Activated T-cell treated with anti-CD3 and anti-CD28 coated beads, Interleukin-2, amount 50 U/mL, for 4 hours (primary cell): ENCODE data around the gene APOBEC3C. TPM values are rescaled to one million over a fixed set of nuclear protein-coding genes. Genes with fewer than 3 reads are reported as not detected.
"Not testable (repeated sequence)": the region's sequence is repeated elsewhere in the genome, so short reads cannot be mapped to it uniquely, and the experiment has no call there.

ENCODE experiments used
- ATAC-seq, 2 donors: fragments of 200-7000 bp; cut with Tn5 transposase; one replicate each; pipeline ENCODE4 v1.10.0; 2021
- DNase-seq: peaks from one replicate; pipeline ENCODE4 v3.0.0-alpha.2; 2020
- H3K27me3 Mint-ChIP-seq: one replicate; pipeline ENCODE4 v1.8.0; 2021; ENCODE audit warnings: low read depth, mixed read lengths
- H3K36me3 Mint-ChIP-seq: one replicate; pipeline ENCODE4 v1.8.0; 2022; ENCODE audit warnings: mixed read lengths; ENCODE audit not compliant: insufficient read depth
- H3K4me1 Mint-ChIP-seq: one replicate; pipeline ENCODE4 v1.8.0; 2021; ENCODE audit warnings: low read depth, mixed read lengths
- H3K4me3 Mint-ChIP-seq: one replicate; pipeline ENCODE4 v1.8.0; 2021; ENCODE audit warnings: mild to moderate bottlenecking, moderate library complexity, mixed read lengths
- H3K9me3 Mint-ChIP-seq: one replicate; pipeline ENCODE4 v1.8.0; 2021; ENCODE audit warnings: mixed read lengths
- total RNA-seq, 3 donors: library from RNA; stranded (reverse); gene quantifications; one replicate each; pipeline ENCODE4 v1.2.1, GENCODE V29; 2021

Gene APOBEC3C
- total RNA-seq, 3 donors from 2014 or later: 33.6 to 53.7 (median 51.2) TPM

- no peak for ATAC-seq
- Mint-ChIP-seq H3K4me1 (no peaks in the 10 kb centered on the region), H3K27me3 (peaks cover 3% of the 10 kb centered on the region), H3K36me3 (no peaks in the 10 kb centered on the region), H3K4me3 (no peak overlapping the region), H3K9me3 (no peaks in the 10 kb centered on the region)
- no peak for DNase-seq
Observed at GRCh38 chr22:38996105-38996504, 18.0 kb upstream of the APOBEC3C start.

GRCh38 chr22:38997518-38997917 is 16.5 kb upstream of the APOBEC3C start:
- no peaks in the 10 kb centered on the region for H3K9me3 Mint-ChIP-seq
- no peaks in the 10 kb centered on the region for H3K36me3 Mint-ChIP-seq
- H3K4me3 Mint-ChIP-seq: no peak overlapping the region
- peaks cover 3% of the 10 kb centered on the region for H3K27me3 Mint-ChIP-seq
- H3K4me1 Mint-ChIP-seq: no peaks in the 10 kb centered on the region
- ATAC-seq: no peak
- DNase-seq: no peak

- H3K27me3 Mint-ChIP-seq: no peaks in the 10 kb centered on the region
- H3K4me1 Mint-ChIP-seq: peaks cover 10% of the 10 kb centered on the region
- ATAC-seq (peak; percentile 88 to 92), DNase-seq (peak; percentile 65)
- no peaks in the 10 kb centered on the region for H3K36me3 Mint-ChIP-seq
- H3K4me3 Mint-ChIP-seq: no peak overlapping the region
- H3K9me3 Mint-ChIP-seq: no peaks in the 10 kb centered on the region
Observed at GRCh38 chr22:39003165-39003638, 10.9 kb upstream of the APOBEC3C start.

GRCh38 chr22:39007177-39007576 is 6.9 kb upstream of the APOBEC3C start:
- ATAC-seq: no peak
- no peaks in the 10 kb centered on the region for H3K9me3 Mint-ChIP-seq
- H3K4me1 Mint-ChIP-seq: peaks cover 14% of the 10 kb centered on the region

GRCh38 chr22:39008271-39008850 is 5.7 kb upstream of the APOBEC3C start:
- H3K4me1 Mint-ChIP-seq: peaks cover 16% of the 10 kb centered on the region
- not testable (repeated sequence) for ATAC-seq, H3K4me3 Mint-ChIP-seq

More at GRCh38 chr22:39007177-39007576, 6.9 kb upstream of the APOBEC3C start:
- Mint-ChIP-seq H3K36me3 (no peaks in the 10 kb centered on the region), H3K27me3 (no peaks in the 10 kb centered on the region), H3K4me3 (no peak overlapping the region)
- DNase-seq: no peak

GRCh38 chr22:39010946-39011345 is 3.1 kb upstream of the APOBEC3C start:
- H3K27me3 Mint-ChIP-seq: no peaks in the 10 kb centered on the region
- H3K9me3 Mint-ChIP-seq: no peaks in the 10 kb centered on the region
- DNase-seq (no peak), ATAC-seq (no peak)
- H3K4me1 Mint-ChIP-seq: peaks cover 31% of the 10 kb centered on the region
- H3K36me3 Mint-ChIP-seq: no peaks in the 10 kb centered on the region
- H3K4me3 Mint-ChIP-seq: no peak overlapping the region

More at GRCh38 chr22:39008271-39008850, 5.7 kb upstream of the APOBEC3C start:
- H3K27me3 Mint-ChIP-seq, H3K36me3 Mint-ChIP-seq, H3K9me3 Mint-ChIP-seq, DNase-seq: not testable (repeated sequence)

GRCh38 chr22:39012533-39013511 is 1.2 kb upstream of the APOBEC3C start:
- H3K4me3 Mint-ChIP-seq: peak overlapping the region; percentile 46
- no peaks in the 10 kb centered on the region for H3K36me3 Mint-ChIP-seq
- ATAC-seq: no peak
- H3K4me1 Mint-ChIP-seq: peaks cover 40% of the 10 kb centered on the region
- no peaks in the 10 kb centered on the region for H3K9me3 Mint-ChIP-seq
- no peak for DNase-seq
- no peaks in the 10 kb centered on the region for H3K27me3 Mint-ChIP-seq

- Mint-ChIP-seq H3K4me3 (peak overlapping the region; percentile 96), H3K4me1 (peaks cover 43% of the 10 kb centered on the region)
- not testable (repeated sequence) for H3K27me3 Mint-ChIP-seq, H3K9me3 Mint-ChIP-seq, H3K36me3 Mint-ChIP-seq, DNase-seq
- ATAC-seq: peak in 1 of 2 donors; percentile 6
Observed at GRCh38 chr22:39013561-39013941, 506 bp upstream of the APOBEC3C start.

GRCh38 chr22:39014723-39015121 is 665 bp downstream of the APOBEC3C start:
- not testable (repeated sequence) for H3K36me3 Mint-ChIP-seq, DNase-seq, H3K9me3 Mint-ChIP-seq, H3K27me3 Mint-ChIP-seq
- H3K4me1 Mint-ChIP-seq: peaks cover 46% of the 10 kb centered on the region
- peak; percentile 33 to 39 for ATAC-seq
- H3K4me3 Mint-ChIP-seq: peak overlapping the region; percentile 96

- ATAC-seq (no peak), DNase-seq (no peak)
- Mint-ChIP-seq H3K9me3 (no peaks in the 10 kb centered on the region), H3K4me1 (peaks cover 47% of the 10 kb centered on the region), H3K4me3 (no peak overlapping the region), H3K27me3 (no peaks in the 10 kb centered on the region), H3K36me3 (peaks cover 5% of the 10 kb centered on the region)
Observed at GRCh38 chr22:39016592-39016991, 2.5 kb downstream of the APOBEC3C start.

GRCh38 chr22:39017596-39018365 is 3.7 kb downstream of the APOBEC3C start:
- no peaks in the 10 kb centered on the region for H3K27me3 Mint-ChIP-seq
- no peak for ATAC-seq
- peaks cover 53% of the 10 kb centered on the region for H3K4me1 Mint-ChIP-seq
- H3K36me3 Mint-ChIP-seq: peaks cover 5% of the 10 kb centered on the region
- no peaks in the 10 kb centered on the region for H3K9me3 Mint-ChIP-seq
- no peak for DNase-seq
- no peak overlapping the region for H3K4me3 Mint-ChIP-seq

GRCh38 chr22:39020021-39020651 is 6.1 kb downstream of the APOBEC3C start:
- ATAC-seq, H3K9me3 Mint-ChIP-seq, DNase-seq, H3K27me3 Mint-ChIP-seq: not testable (repeated sequence)
- H3K4me1 Mint-ChIP-seq: peaks cover 53% of the 10 kb centered on the region
- H3K36me3 Mint-ChIP-seq: peaks cover 17% of the 10 kb centered on the region
- H3K4me3 Mint-ChIP-seq: peak overlapping the region; percentile 71

GRCh38 chr22:39021552-39022250 is 7.6 kb downstream of the APOBEC3C start:
- Mint-ChIP-seq H3K4me3 (peak overlapping the region; percentile 94), H3K4me1 (peaks cover 55% of the 10 kb centered on the region), H3K9me3 (no peaks in the 10 kb centered on the region), H3K36me3 (peaks cover 18% of the 10 kb centered on the region), H3K27me3 (no peaks in the 10 kb centered on the region)
- no peak for DNase-seq
- no peak for ATAC-seq
